T-helper 17 cell (primary cell): ENCODE data around the gene INF2. TPM values are rescaled to one million over a fixed set of nuclear protein-coding genes. Genes with fewer than 3 reads are reported as not detected.

Experiments
- ATAC-seq: fragments of 150-1000 bp; cut with Tn5 transposase; 2 replicates; pipeline ENCODE4 v1.10.0; 2021; ENCODE audit warnings: mild to moderate bottlenecking, moderate library complexity
- DNase-seq, 3 donors: peaks; one replicate each; pipeline versions ENCODE4 v3.0.0 to v3.0.0-alpha.2; 2020 to 2021
- H3K9me3 ChIP-seq: one replicate; pipeline ENCODE4 v1.7.0; 2013; ENCODE audit warnings: low read length, mild to moderate bottlenecking; ENCODE audit not compliant: control insufficient read depth, poor library complexity, severe bottlenecking
- H3K27ac Mint-ChIP-seq: one replicate; pipeline ENCODE4 v1.8.0; 2022; ENCODE audit warnings: mild to moderate bottlenecking, moderate library complexity, mixed read lengths
- H3K27me3 Mint-ChIP-seq: one replicate; pipeline ENCODE4 v1.8.0; 2022; ENCODE audit warnings: mixed read lengths
- H3K36me3 Mint-ChIP-seq: one replicate; pipeline ENCODE4 v1.8.0; 2022; ENCODE audit warnings: low read depth, mixed read lengths
- H3K4me1 Mint-ChIP-seq: one replicate; pipeline ENCODE4 v1.8.0; 2022; ENCODE audit warnings: mild to moderate bottlenecking, mixed read lengths
- H3K4me3 Mint-ChIP-seq: one replicate; pipeline ENCODE4 v1.8.0; 2022; ENCODE audit warnings: mild to moderate bottlenecking, moderate library complexity, mixed read lengths
- total RNA-seq, 4 donors: library from RNA in 2 of 4; stranded (reverse) in 2 of 4; gene quantifications; one replicate each; pipeline ENCODE4 v1.2.3 and lab custom pipeline; 2022 to 2026

The INF2 gene
- total RNA-seq, 2 donors from 2014 or later: 61.0 to 76.1 TPM

GRCh38 chr14:104675447-104675846 is 14.0 kb upstream of the INF2 start:
- H3K4me1 Mint-ChIP-seq: peaks cover 14% of the 10 kb centered on the region
- H3K4me3 Mint-ChIP-seq: no peak overlapping the region
- no peaks in the 10 kb centered on the region for H3K27me3 Mint-ChIP-seq
- H3K9me3 ChIP-seq: no peaks in the 10 kb centered on the region
- no peaks in the 10 kb centered on the region for H3K36me3 Mint-ChIP-seq
- no peak overlapping the region for H3K27ac Mint-ChIP-seq
- DNase-seq (no peak), ATAC-seq (no peak)

GRCh38 chr14:104676130-104676693 is 13.2 kb upstream of the INF2 start:
- Mint-ChIP-seq H3K27me3 (no peaks in the 10 kb centered on the region), H3K27ac (no peak overlapping the region)

GRCh38 chr14:104676694-104677511 is 12.5 kb upstream of the INF2 start:
- no peak for DNase-seq
- H3K4me1 Mint-ChIP-seq: peaks cover 17% of the 10 kb centered on the region
- H3K27ac Mint-ChIP-seq: no peak overlapping the region
- no peaks in the 10 kb centered on the region for H3K27me3 Mint-ChIP-seq
- peak overlapping the region; percentile 90 for H3K4me3 Mint-ChIP-seq
- no peaks in the 10 kb centered on the region for H3K36me3 Mint-ChIP-seq
- no peaks in the 10 kb centered on the region for H3K9me3 ChIP-seq
- peak; percentile 49 for ATAC-seq

More at GRCh38 chr14:104676130-104676693, 13.2 kb upstream of the INF2 start:
- Mint-ChIP-seq H3K4me3 (peak overlapping the region; percentile 77), H3K4me1 (peaks cover 14% of the 10 kb centered on the region), H3K36me3 (no peaks in the 10 kb centered on the region)
- H3K9me3 ChIP-seq: no peaks in the 10 kb centered on the region
- no peak for DNase-seq
- ATAC-seq: no peak

- no peaks in the 10 kb centered on the region for H3K9me3 ChIP-seq
- peak; percentile 83 for ATAC-seq
- H3K4me3 Mint-ChIP-seq: peak overlapping the region; percentile 90
- H3K27me3 Mint-ChIP-seq: no peaks in the 10 kb centered on the region
- DNase-seq: peak; percentile 32 to 52 (median 40)
- no peak overlapping the region for H3K27ac Mint-ChIP-seq
- peaks cover 17% of the 10 kb centered on the region for H3K4me1 Mint-ChIP-seq
- no peaks in the 10 kb centered on the region for H3K36me3 Mint-ChIP-seq
These were observed 11.7 kb upstream of the INF2 start for GRCh38 chr14:104677512-104678332.

GRCh38 chr14:104678346-104678745 is 11.1 kb upstream of the INF2 start:
- H3K9me3 ChIP-seq: no peaks in the 10 kb centered on the region
- Mint-ChIP-seq H3K27ac (no peak overlapping the region), H3K4me1 (peaks cover 17% of the 10 kb centered on the region), H3K4me3 (peak overlapping the region; percentile 90), H3K36me3 (no peaks in the 10 kb centered on the region), H3K27me3 (no peaks in the 10 kb centered on the region)
- ATAC-seq (no peak), DNase-seq (no peak)

- H3K4me1 Mint-ChIP-seq: peaks cover 17% of the 10 kb centered on the region
- no peaks in the 10 kb centered on the region for H3K9me3 ChIP-seq
- H3K27me3 Mint-ChIP-seq: no peaks in the 10 kb centered on the region
- no peaks in the 10 kb centered on the region for H3K36me3 Mint-ChIP-seq
- no peak for ATAC-seq
- H3K27ac Mint-ChIP-seq: no peak overlapping the region
- no peak for DNase-seq
- peak overlapping the region; percentile 90 for H3K4me3 Mint-ChIP-seq
These were observed 10.3 kb upstream of the INF2 start for GRCh38 chr14:104678901-104679705.

- no peaks in the 10 kb centered on the region for H3K9me3 ChIP-seq
- Mint-ChIP-seq H3K4me1 (peaks cover 21% of the 10 kb centered on the region), H3K4me3 (peak overlapping the region; percentile 68), H3K27me3 (no peaks in the 10 kb centered on the region), H3K27ac (no peak overlapping the region), H3K36me3 (no peaks in the 10 kb centered on the region)
- DNase-seq (no peak), ATAC-seq (no peak)
These were observed 9.2 kb upstream of the INF2 start for GRCh38 chr14:104680056-104680805.

- DNase-seq: no peak
- no peak overlapping the region for H3K4me3 Mint-ChIP-seq
These were observed 8.4 kb upstream of the INF2 start for GRCh38 chr14:104680806-104681688.

GRCh38 chr14:104681689-104682074 is 7.7 kb upstream of the INF2 start:
- DNase-seq: no peak
- ATAC-seq: no peak
- no peak overlapping the region for H3K27ac Mint-ChIP-seq
- H3K36me3 Mint-ChIP-seq: no peaks in the 10 kb centered on the region
- no peaks in the 10 kb centered on the region for H3K9me3 ChIP-seq
- peaks cover 28% of the 10 kb centered on the region for H3K4me1 Mint-ChIP-seq
- H3K4me3 Mint-ChIP-seq: no peak overlapping the region
- H3K27me3 Mint-ChIP-seq: no peaks in the 10 kb centered on the region

More at GRCh38 chr14:104680806-104681688, 8.4 kb upstream of the INF2 start:
- H3K36me3 Mint-ChIP-seq: no peaks in the 10 kb centered on the region
- no peak for ATAC-seq
- H3K27me3 Mint-ChIP-seq: no peaks in the 10 kb centered on the region
- H3K4me1 Mint-ChIP-seq: peaks cover 26% of the 10 kb centered on the region
- no peak overlapping the region for H3K27ac Mint-ChIP-seq
- no peaks in the 10 kb centered on the region for H3K9me3 ChIP-seq

GRCh38 chr14:104682107-104682593 is 7.3 kb upstream of the INF2 start:
- no peak overlapping the region for H3K4me3 Mint-ChIP-seq
- no peaks in the 10 kb centered on the region for H3K9me3 ChIP-seq
- H3K36me3 Mint-ChIP-seq: no peaks in the 10 kb centered on the region
- no peaks in the 10 kb centered on the region for H3K27me3 Mint-ChIP-seq
- no peak overlapping the region for H3K27ac Mint-ChIP-seq
- peaks cover 29% of the 10 kb centered on the region for H3K4me1 Mint-ChIP-seq
- ATAC-seq (no peak), DNase-seq (no peak)

- Mint-ChIP-seq H3K36me3 (no peaks in the 10 kb centered on the region), H3K4me1 (peaks cover 28% of the 10 kb centered on the region), H3K27me3 (no peaks in the 10 kb centered on the region), H3K4me3 (no peak overlapping the region), H3K27ac (no peak overlapping the region)
- DNase-seq: no peak
- no peaks in the 10 kb centered on the region for H3K9me3 ChIP-seq
- ATAC-seq: no peak
These were observed 5.6 kb upstream of the INF2 start for GRCh38 chr14:104683653-104684448.
